Neural progenitor cell (in vitro differentiated cells): ENCODE data around the gene KIF26B. TPM values are rescaled to one million over a fixed set of nuclear protein-coding genes. Genes with fewer than 3 reads are reported as not detected.

Source experiments
- DNase-seq: peaks from one replicate; pipeline ENCODE4 v3.0.0-alpha.2; 2016; ENCODE audit warnings: low spot score
- H2AFZ ChIP-seq: fragments of 200-600 bp; sonication (generic); replicated peaks from 2 replicates; pipeline ENCODE4 v1.6.1; 2016; ENCODE audit warnings: antibody characterized with exemption
- H3F3A ChIP-seq: fragments of 200-600 bp; sonication (generic); 2 replicates; pipeline ENCODE4 v1.6.1; 2016; ENCODE audit warnings: antibody characterized with exemption, low read depth
- H3K27ac ChIP-seq: fragments of 200-600 bp; sonication (generic); 2 replicates; pipeline ENCODE4 v1.5.1; 2016; ENCODE audit warnings: mild to moderate bottlenecking
- H3K27me3 ChIP-seq: fragments of 200-600 bp; sonication (generic); 2 replicates; pipeline ENCODE4 v1.6.1; 2016; ENCODE audit warnings: mild to moderate bottlenecking, moderate library complexity
- H3K36me3 ChIP-seq: fragments of 200-600 bp; sonication (generic); 2 replicates; pipeline ENCODE4 v1.5.1; 2016
- H3K4me1 ChIP-seq: fragments of 200-600 bp; sonication (generic); 2 replicates; pipeline ENCODE4 v1.6.1; 2016; ENCODE audit warnings: mixed run types
- H3K4me2 ChIP-seq: fragments of 200-600 bp; sonication (generic); 2 replicates; pipeline ENCODE4 v1.6.1; 2016
- H3K4me3 ChIP-seq: fragments of 200-600 bp; sonication (generic); 2 replicates; pipeline ENCODE4 v1.5.1; 2016
- H3K79me2 ChIP-seq: fragments of 200-600 bp; sonication (generic); 2 replicates; pipeline ENCODE4 v1.6.1; 2016; ENCODE audit warnings: low read depth
- H3K9ac ChIP-seq: fragments of 200-600 bp; sonication (generic); 2 replicates; pipeline ENCODE4 v1.6.1; 2016
- H3K9me3 ChIP-seq: fragments of 200-600 bp; sonication (generic); 2 replicates; pipeline ENCODE4 v1.5.1; 2016; ENCODE audit warnings: low read depth
- H4K20me1 ChIP-seq: fragments of 200-600 bp; sonication (generic); 2 replicates; pipeline ENCODE4 v1.6.1; 2016; ENCODE audit warnings: low read depth
- H3K27ac Mint-ChIP-seq: 3 replicates; pipeline ENCODE4 v1.8.0; 2021; ENCODE audit warnings: mixed read lengths
- H3K27me3 Mint-ChIP-seq: 2 replicates; pipeline ENCODE4 v1.8.0; 2022; ENCODE audit warnings: low read depth, mild to moderate bottlenecking, inconsistent platforms, moderate library complexity, mixed read lengths; ENCODE audit not compliant: insufficient read depth
- H3K36me3 Mint-ChIP-seq: 3 replicates; pipeline ENCODE4 v1.8.0; 2021; ENCODE audit warnings: mixed read lengths
- H3K4me1 Mint-ChIP-seq: 3 replicates; pipeline ENCODE4 v1.8.0; 2021; ENCODE audit warnings: mixed read lengths
- H3K4me3 Mint-ChIP-seq: 3 replicates; pipeline ENCODE4 v1.8.0; 2021; ENCODE audit warnings: mild to moderate bottlenecking, moderate library complexity, mixed read lengths
- H3K9me3 Mint-ChIP-seq: 3 replicates; pipeline ENCODE4 v1.8.0; 2020; ENCODE audit warnings: mixed read lengths
- CTCF ChIP-seq: fragments of 200-600 bp; sonication (generic); IDR thresholded peaks from 2 replicates; pipeline ENCODE4 v1.5.1; 2017; ENCODE audit warnings: antibody characterized with exemption, mild to moderate bottlenecking
- EZH2 ChIP-seq: fragments of 200-600 bp; sonication (generic); IDR thresholded peaks from 2 replicates; pipeline ENCODE4 v1.6.1; 2017; ENCODE audit warnings: antibody characterized with exemption, mild to moderate bottlenecking, moderate library complexity
- EZH2phosphoT487 ChIP-seq: fragments of 200-600 bp; sonication (generic); IDR thresholded peaks from 2 replicates; pipeline ENCODE4 v1.6.1; 2017; ENCODE audit warnings: antibody characterized with exemption
- total RNA-seq: library from RNA; depleted of rRNA; stranded (reverse); fragments of >200 nt; gene quantifications from 2 replicates; pipeline ENCODE4 v1.2.3, GENCODE V29; 2015; ENCODE audit warnings: low replicate concordance

Gene KIF26B
- total RNA-seq, 1 donor from 2014 or later = 0.47 TPM

GRCh38 chr1:245500546-245500945 lies 345.8 kb downstream of the KIF26B start:
- no peaks in the 10 kb centered on the region for H3K36me3 Mint-ChIP-seq
- peaks cover 4% of the 10 kb centered on the region for H3K9me3 Mint-ChIP-seq
- Histone ChIP-seq H3K9me3 (no peaks in the 10 kb centered on the region), H3K27me3 (no peaks in the 10 kb centered on the region), H3K79me2 (no peaks in the 10 kb centered on the region), H3K9ac (no peak overlapping the region), H3K4me3 (no peak overlapping the region), H3K4me1 (no peaks in the 10 kb centered on the region), H3K4me2 (no peak overlapping the region), H2AFZ (no peak overlapping the region), H3K36me3 (no peaks in the 10 kb centered on the region), H4K20me1 (no peaks in the 10 kb centered on the region), H3F3A (no peaks in the 10 kb centered on the region), H3K27ac (no peak overlapping the region)
- no peak for DNase-seq
- no peak overlapping the region for H3K27ac Mint-ChIP-seq
- no peak for TF ChIP-seq EZH2phosphoT487
- no peak for TF ChIP-seq CTCF
- TF ChIP-seq EZH2 = no peak
- peaks cover 8% of the 10 kb centered on the region for H3K27me3 Mint-ChIP-seq
- H3K4me1 Mint-ChIP-seq = peaks cover 9% of the 10 kb centered on the region
- no peak overlapping the region for H3K4me3 Mint-ChIP-seq

GRCh38 chr1:245501633-245502032 lies 346.8 kb downstream of the KIF26B start:
- Mint-ChIP-seq H3K4me3 (no peak overlapping the region), H3K27ac (no peak overlapping the region), H3K27me3 (peaks cover 8% of the 10 kb centered on the region), H3K9me3 (peaks cover 4% of the 10 kb centered on the region), H3K4me1 (peaks cover 9% of the 10 kb centered on the region), H3K36me3 (no peaks in the 10 kb centered on the region)
- Histone ChIP-seq H3K4me1 (no peaks in the 10 kb centered on the region), H3K4me3 (no peak overlapping the region), H3K9me3 (no peaks in the 10 kb centered on the region), H3F3A (no peaks in the 10 kb centered on the region), H2AFZ (no peak overlapping the region), H3K79me2 (no peaks in the 10 kb centered on the region), H3K4me2 (no peak overlapping the region), H4K20me1 (no peaks in the 10 kb centered on the region), H3K27ac (no peak overlapping the region), H3K9ac (no peak overlapping the region), H3K27me3 (no peaks in the 10 kb centered on the region), H3K36me3 (no peaks in the 10 kb centered on the region)
- TF ChIP-seq EZH2 = no peak
- TF ChIP-seq CTCF = no peak
- TF ChIP-seq EZH2phosphoT487 = no peak
- no peak for DNase-seq

GRCh38 chr1:245503548-245503947 lies 348.8 kb downstream of the KIF26B start:
- H3K9me3 ChIP-seq = no peaks in the 10 kb centered on the region
- Mint-ChIP-seq H3K4me3 (no peak overlapping the region), H3K27ac (no peak overlapping the region), H3K9me3 (no peaks in the 10 kb centered on the region), H3K4me1 (peaks cover 9% of the 10 kb centered on the region), H3K36me3 (no peaks in the 10 kb centered on the region), H3K27me3 (peaks cover 3% of the 10 kb centered on the region)
- TF ChIP-seq CTCF (no peak), EZH2 (no peak), EZH2phosphoT487 (no peak)
- no peak overlapping the region for H3K4me2 ChIP-seq
- no peak overlapping the region for H2AFZ ChIP-seq
- H3K4me1 ChIP-seq = no peaks in the 10 kb centered on the region
- H3K79me2 ChIP-seq = no peaks in the 10 kb centered on the region
- H4K20me1 ChIP-seq = no peaks in the 10 kb centered on the region
- H3K36me3 ChIP-seq = no peaks in the 10 kb centered on the region
- no peak overlapping the region for H3K9ac ChIP-seq
- H3K27ac ChIP-seq = no peak overlapping the region
- no peaks in the 10 kb centered on the region for H3F3A ChIP-seq
- DNase-seq = no peak
- H3K4me3 ChIP-seq = no peak overlapping the region
- no peaks in the 10 kb centered on the region for H3K27me3 ChIP-seq
